Activated naive CD4-positive, alpha-beta T cell treated with anti-CD3 and anti-CD28 coated beads, Interleukin-2, amount 50 U/mL, for 72 hours (primary cell): ENCODE data around the gene MLXIP. TPM values are rescaled to one million over a fixed set of nuclear protein-coding genes. Genes with fewer than 3 reads are reported as not detected.

Source experiments
- total RNA-seq, 2 donors: library from RNA; stranded (reverse); gene quantifications; one replicate each; pipeline ENCODE4 v1.2.3, GENCODE V29; 2022

The MLXIP gene
- total RNA-seq, 2 donors from 2014 or later, result 34.9 to 36.0 TPM

Other genes starting within 250 kb of the MLXIP start
- gene HPD, start 219.9 kb upstream of the MLXIP start, total RNA-seq, result under 1 TPM in 1 of 2 donors, not detected in 1; 0.16 TPM
- gene PSMD9, start 190.0 kb upstream of the MLXIP start, total RNA-seq, result 10 to 100 TPM; 65.0 to 66.0 TPM
- 1 to 10 TPM in 1 of 2 donors, under 1 TPM in 1; 0.80 to 1.7 TPM for gene CFAP251, start 160.2 kb upstream of the MLXIP start, total RNA-seq
- gene BCL7A, start 56.9 kb upstream of the MLXIP start, total RNA-seq, result 1 to 10 TPM; 3.3 to 5.8 TPM
- gene IL31, start 95.5 kb downstream of the MLXIP start, total RNA-seq, result under 1 TPM in 1 of 2 donors, not detected in 1; 0.87 TPM
- under 1 TPM; 0.36 to 0.47 TPM for gene LRRC43, start 104.4 kb downstream of the MLXIP start, total RNA-seq
- gene B3GNT4, start 125.0 kb downstream of the MLXIP start, total RNA-seq, result 1 to 10 TPM in 1 of 2 donors, not detected in 1; 5.5 TPM
- 10 to 100 TPM; 50.0 to 63.8 TPM for gene DIABLO, start 147.3 kb downstream of the MLXIP start, total RNA-seq
- gene VPS33A, start 187.7 kb downstream of the MLXIP start, total RNA-seq, result 10 to 100 TPM; 23.9 to 24.2 TPM